Muscle of leg (tissue), 11 donors: ENCODE results near the gene DLGAP1. TPM values are rescaled to one million over a fixed set of nuclear protein-coding genes. Genes with fewer than 3 reads are reported as not detected.

Experiments used
- DNase-seq: peaks from one replicate; pipeline ENCODE4 v3.0.0; 2013
- H3K27ac ChIP-seq: one replicate; pipeline ENCODE4 v1.5.1; 2013; ENCODE audit warnings: mild to moderate bottlenecking, low read length, control low read depth
- H3K27me3 ChIP-seq: one replicate; pipeline ENCODE4 v1.6.1; 2013; ENCODE audit warnings: low read length; ENCODE audit not compliant: control insufficient read depth, insufficient read depth
- H3K36me3 ChIP-seq: one replicate; pipeline ENCODE4 v1.6.1; 2013; ENCODE audit warnings: low read length; ENCODE audit not compliant: control insufficient read depth, insufficient read depth
- H3K4me1 ChIP-seq: one replicate; pipeline ENCODE4 v1.6.1; 2013; ENCODE audit warnings: low read length; ENCODE audit not compliant: control insufficient read depth, insufficient read depth
- H3K4me3 ChIP-seq: one replicate; pipeline ENCODE4 v1.5.1; 2013; ENCODE audit warnings: low read length, control low read depth
- H3K9me3 ChIP-seq: replicated peaks from 2 replicates; pipeline ENCODE4 v1.6.1; 2013; ENCODE audit warnings: low read depth, low read length; ENCODE audit not compliant: control insufficient read depth
- WGBS: methylation state at CpG from one replicate; pipeline ENCODE4 v1.1.5; 2013; ENCODE audit warnings: missing lambda C conversion rate; ENCODE audit not compliant: insufficient coverage; 5-methylcytosine and 5-hydroxymethylcytosine counted together
- polyA plus RNA-seq, 8 donors: library from polyadenylated mRNA; unstranded; fragments of 120-200 nt; gene quantifications; one replicate each; pipeline versions ENCODE4 v1.2.1 to v1.2.3, GENCODE V29; 2013; ENCODE audit warnings: inconsistent platforms in 1 of 8, low replicate concordance in 1 of 8; ENCODE audit not compliant: insufficient read length in 8 of 8, insufficient read depth in 1 of 8
- total RNA-seq: library from RNA; stranded (reverse); fragments of 120-200 nt; gene quantifications from one replicate; pipeline ENCODE4 v1.2.4, GENCODE V29; 2013

DLGAP1 gene
- total and polyA plus RNA-seq, 9 donors: 0.87 to 3.1 (median 1.8) TPM

GRCh38 chr18:4142876-4143275 is 312.2 kb downstream of the DLGAP1 start:
- WGBS: 93% methylated on average over 5 of the region's 5 CpGs
- Histone ChIP-seq H3K27ac (no peak overlapping the region), H3K4me3 (no peak overlapping the region), H3K36me3 (no peaks in the 10 kb centered on the region), H3K9me3 (no peaks in the 10 kb centered on the region), H3K4me1 (no peaks in the 10 kb centered on the region), H3K27me3 (no peaks in the 10 kb centered on the region)
- no peak for DNase-seq

- no peaks in the 10 kb centered on the region for H3K9me3 ChIP-seq
- H3K4me1 ChIP-seq: peaks cover 3% of the 10 kb centered on the region
- H3K36me3 ChIP-seq: no peaks in the 10 kb centered on the region
- H3K27me3 ChIP-seq: no peaks in the 10 kb centered on the region
- no CpG with 5 or more reads among the region's 6 CpGs for WGBS
- peak; percentile 13 for DNase-seq
- no peak overlapping the region for H3K4me3 ChIP-seq
- H3K27ac ChIP-seq: no peak overlapping the region
Measured at GRCh38 chr18:4134700-4135099, 320.4 kb downstream of the DLGAP1 start.

- no peaks in the 10 kb centered on the region for H3K36me3 ChIP-seq
Measured at GRCh38 chr18:4130734-4131719, 324.1 kb downstream of the DLGAP1 start.

GRCh38 chr18:4126939-4127338 is 328.2 kb downstream of the DLGAP1 start:
- H3K27ac ChIP-seq: no peak overlapping the region
- no CpG with 5 or more reads among the region's 1 CpG for WGBS
- H3K9me3 ChIP-seq: no peaks in the 10 kb centered on the region

More at GRCh38 chr18:4130734-4131719, 324.1 kb downstream of the DLGAP1 start:
- Histone ChIP-seq H3K27ac (no peak overlapping the region), H3K4me3 (no peak overlapping the region), H3K9me3 (no peaks in the 10 kb centered on the region), H3K4me1 (peaks cover 5% of the 10 kb centered on the region), H3K27me3 (no peaks in the 10 kb centered on the region)
- peak; percentile 43 for DNase-seq
- WGBS: 83% methylated on average over 1 of the region's 12 CpGs

GRCh38 chr18:4125627-4126230 is 329.4 kb downstream of the DLGAP1 start:
- Histone ChIP-seq H3K4me1 (peaks cover 24% of the 10 kb centered on the region), H3K9me3 (no peaks in the 10 kb centered on the region), H3K36me3 (no peaks in the 10 kb centered on the region), H3K27ac (peak overlapping the region; percentile 75), H3K4me3 (no peak overlapping the region), H3K27me3 (no peaks in the 10 kb centered on the region)
- peak; percentile 87 for DNase-seq
- 32% methylated on average over 3 of the region's 6 CpGs for WGBS

More at GRCh38 chr18:4126939-4127338, 328.2 kb downstream of the DLGAP1 start:
- no peaks in the 10 kb centered on the region for H3K27me3 ChIP-seq
- H3K4me3 ChIP-seq: no peak overlapping the region
- peaks cover 27% of the 10 kb centered on the region for H3K4me1 ChIP-seq
- H3K36me3 ChIP-seq: no peaks in the 10 kb centered on the region
- no peak for DNase-seq

DNA sequence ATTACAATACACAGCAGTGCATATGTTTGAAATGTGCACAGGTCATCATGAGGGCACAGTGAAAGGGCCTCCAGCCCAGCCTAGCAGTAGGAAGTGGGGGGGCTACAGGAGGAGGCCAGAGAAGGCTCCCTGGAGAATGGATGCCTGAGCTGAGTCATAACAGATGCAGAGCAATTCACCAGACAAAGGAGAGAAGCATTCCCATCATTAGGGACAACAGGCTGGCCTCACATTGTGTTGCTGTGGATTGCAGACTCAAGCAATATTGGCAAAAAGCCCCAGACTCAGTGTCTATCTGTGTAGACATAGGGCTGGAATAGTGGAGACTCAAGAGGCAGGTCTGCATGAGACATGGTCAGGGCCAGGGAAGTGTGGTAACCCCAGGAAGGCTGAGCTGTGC is 329.9 kb downstream of the DLGAP1 start:
- H3K4me1 ChIP-seq: peaks cover 24% of the 10 kb centered on the region
- H3K9me3 ChIP-seq: no peaks in the 10 kb centered on the region
- H3K27ac ChIP-seq: peak overlapping the region; percentile 75
- no peaks in the 10 kb centered on the region for H3K27me3 ChIP-seq
- peak; percentile 97 for DNase-seq
- H3K36me3 ChIP-seq: no peaks in the 10 kb centered on the region
- H3K4me3 ChIP-seq: no peak overlapping the region

- Histone ChIP-seq H3K36me3 (no peaks in the 10 kb centered on the region), H3K4me1 (peaks cover 11% of the 10 kb centered on the region), H3K27me3 (no peaks in the 10 kb centered on the region), H3K9me3 (no peaks in the 10 kb centered on the region), H3K4me3 (no peak overlapping the region), H3K27ac (no peak overlapping the region)
- no peak for DNase-seq
- WGBS: no CpG with 5 or more reads among the region's 1 CpG
Measured at GRCh38 chr18:4119813-4120212, 335.3 kb downstream of the DLGAP1 start.

DNA sequence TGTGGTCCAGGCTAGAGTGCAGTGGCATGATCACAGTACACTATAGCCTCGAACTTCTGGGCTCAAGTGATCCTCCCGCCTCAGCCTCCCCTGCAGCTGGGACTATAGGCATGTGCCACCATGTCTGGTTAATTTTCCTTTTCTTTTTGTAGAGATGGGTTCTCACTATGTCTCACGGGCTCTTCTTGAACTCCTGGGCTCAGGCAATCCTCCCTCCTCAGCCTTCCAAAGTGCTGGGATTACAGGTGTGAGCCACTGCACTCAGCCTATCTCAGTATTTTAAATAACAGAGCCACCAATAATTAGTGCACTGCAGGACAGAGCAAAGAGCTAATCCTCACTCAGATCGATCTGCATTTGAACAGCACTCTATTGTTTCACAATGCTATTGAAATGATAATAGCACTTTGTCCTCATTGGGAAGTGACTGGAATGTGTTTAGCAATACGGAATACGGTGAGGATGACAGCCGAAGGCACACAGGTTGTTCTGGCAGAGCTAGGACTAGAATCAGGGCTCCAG is 335.9 kb downstream of the DLGAP1 start:
- no peak overlapping the region for H3K4me3 ChIP-seq
- H3K36me3 ChIP-seq: no peaks in the 10 kb centered on the region
- no peaks in the 10 kb centered on the region for H3K27me3 ChIP-seq
- H3K9me3 ChIP-seq: no peaks in the 10 kb centered on the region
- H3K27ac ChIP-seq: no peak overlapping the region
- DNase-seq: no peak
- 100% methylated on average over 3 of the region's 7 CpGs for WGBS
- H3K4me1 ChIP-seq: peaks cover 7% of the 10 kb centered on the region

GRCh38 chr18:4108016-4108415 is 347.1 kb downstream of the DLGAP1 start:
- Histone ChIP-seq H3K36me3 (no peaks in the 10 kb centered on the region), H3K27ac (no peak overlapping the region), H3K4me1 (no peaks in the 10 kb centered on the region), H3K9me3 (no peaks in the 10 kb centered on the region), H3K27me3 (no peaks in the 10 kb centered on the region), H3K4me3 (no peak overlapping the region)
- no peak for DNase-seq
- no CpG with 5 or more reads among the region's 1 CpG for WGBS

DNA sequence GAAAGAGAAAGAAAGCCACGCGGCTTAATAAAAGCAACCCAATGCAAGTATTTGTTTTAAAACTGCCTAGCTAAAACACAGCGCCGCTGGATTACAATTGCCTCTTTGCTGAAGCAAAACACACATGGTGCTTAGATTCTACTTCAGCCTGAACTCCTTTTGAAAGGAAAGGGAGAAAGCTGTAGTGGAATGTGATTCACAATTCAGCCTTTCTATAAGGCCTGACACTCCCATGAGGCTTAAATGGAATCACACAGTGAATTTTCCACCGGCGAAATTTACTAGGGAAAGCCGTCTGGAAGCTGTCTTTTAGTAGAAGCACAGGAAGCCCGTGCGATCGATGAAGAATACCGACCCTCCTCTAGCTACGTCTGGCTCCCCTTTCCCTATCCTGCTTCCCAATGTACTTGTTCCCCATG is 348.0 kb downstream of the DLGAP1 start:
- Histone ChIP-seq H3K36me3 (no peaks in the 10 kb centered on the region), H3K4me1 (no peaks in the 10 kb centered on the region), H3K27me3 (no peaks in the 10 kb centered on the region), H3K4me3 (peak overlapping the region; percentile 31), H3K27ac (peak overlapping the region; percentile 69), H3K9me3 (no peaks in the 10 kb centered on the region)
- 6% methylated on average over 3 of the region's 12 CpGs for WGBS
- peak; percentile 81 for DNase-seq
